GM08714 (cell line): ENCODE measurements around the gene PLPP3.
"Not testable (repeated sequence)": the region's sequence is repeated elsewhere in the genome, so short reads cannot be mapped to it uniquely, and the experiment has no call there.

Experiments used
- H3K4me3 ChIP-seq: fragments of 200-500 bp; sonication (Bioruptor generic); 2 replicates; pipeline ENCODE4 v1.5.1; 2014; ENCODE audit warnings: mild to moderate bottlenecking, low read length, inconsistent platforms
- ZNF274 ChIP-seq: IDR thresholded peaks from 2 replicates; pipeline ENCODE4 v1.6.1; 2012; ENCODE audit warnings: mild to moderate bottlenecking, low read depth, low read length

Gene PLPP3

DNA sequence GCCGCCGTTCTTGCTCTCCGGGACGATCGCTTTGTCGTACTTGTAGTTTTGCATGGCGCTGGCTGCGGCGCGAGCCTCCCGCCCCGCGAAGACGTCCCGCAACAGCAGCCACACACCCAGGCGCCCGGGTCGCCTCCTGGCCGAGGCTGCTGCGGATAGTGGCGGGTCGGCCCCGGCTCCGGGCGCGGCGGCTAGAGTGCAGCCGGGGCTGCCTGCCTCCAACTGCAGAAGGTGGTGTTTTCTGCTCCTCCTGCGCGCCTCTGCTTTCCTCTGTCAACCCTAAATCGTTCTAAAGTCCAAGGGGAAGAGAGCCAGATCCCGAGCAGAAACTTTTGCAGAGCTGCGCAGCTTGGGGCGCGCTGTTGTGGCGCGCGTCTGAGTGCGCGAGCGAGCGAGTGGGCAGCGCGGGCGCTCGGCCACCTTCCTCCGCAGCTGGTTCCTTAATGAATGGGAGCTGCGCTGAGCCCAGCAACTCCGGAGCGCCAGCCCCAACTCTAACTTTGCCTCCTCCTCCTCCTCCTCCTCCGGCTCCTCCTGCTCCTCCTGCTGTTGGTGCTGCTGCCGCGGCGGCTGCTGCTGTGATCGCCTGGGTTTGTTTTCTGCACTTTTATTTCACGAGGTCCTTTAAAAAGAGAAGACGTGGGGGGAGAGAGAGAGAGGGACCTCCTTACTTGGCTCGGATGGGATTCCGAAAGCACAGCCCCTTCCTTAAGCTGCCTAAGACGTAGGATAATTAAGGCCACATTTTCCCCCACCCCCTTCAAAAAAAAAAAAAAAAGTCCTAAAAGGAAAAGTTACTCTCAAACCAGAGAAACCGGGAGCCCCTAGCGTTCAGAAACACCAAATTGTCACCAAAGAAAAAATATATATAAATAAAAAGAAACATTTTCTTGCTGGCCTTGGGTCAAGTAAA lies at the start of gene PLPP3:
Gene PLPP3, minus strand, starts transcription at position 601 of the 913 bp plus-strand sequence. Its CDS starts 547 bp downstream, at position 54.
- TF ChIP-seq ZNF274, result no peak
- H3K4me3 ChIP-seq, result peak within 1 kb of the TSS; percentile 58

DNA sequence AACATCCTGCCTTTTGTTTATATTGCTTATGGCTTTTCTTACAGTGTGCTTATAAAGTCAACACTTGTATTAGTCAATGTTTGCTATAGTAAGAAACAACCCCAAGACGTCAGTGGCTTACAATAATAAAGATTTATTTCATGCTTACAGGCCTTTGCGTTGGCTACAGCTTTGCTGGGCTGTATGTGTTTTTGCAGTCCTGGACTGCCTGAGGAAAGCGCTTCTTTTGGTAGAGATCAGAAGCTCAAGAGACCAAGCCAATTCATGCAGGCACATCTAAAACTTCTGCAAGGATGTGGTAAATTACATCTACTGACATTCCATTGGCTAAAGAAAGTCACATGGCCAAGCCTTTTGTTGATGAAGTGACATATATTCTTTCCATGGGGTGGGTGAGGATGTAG lies 48.3 kb upstream of the PLPP3 start:
- H3K4me3 ChIP-seq, result no peak overlapping the region
- TF ChIP-seq ZNF274, result no peak

DNA sequence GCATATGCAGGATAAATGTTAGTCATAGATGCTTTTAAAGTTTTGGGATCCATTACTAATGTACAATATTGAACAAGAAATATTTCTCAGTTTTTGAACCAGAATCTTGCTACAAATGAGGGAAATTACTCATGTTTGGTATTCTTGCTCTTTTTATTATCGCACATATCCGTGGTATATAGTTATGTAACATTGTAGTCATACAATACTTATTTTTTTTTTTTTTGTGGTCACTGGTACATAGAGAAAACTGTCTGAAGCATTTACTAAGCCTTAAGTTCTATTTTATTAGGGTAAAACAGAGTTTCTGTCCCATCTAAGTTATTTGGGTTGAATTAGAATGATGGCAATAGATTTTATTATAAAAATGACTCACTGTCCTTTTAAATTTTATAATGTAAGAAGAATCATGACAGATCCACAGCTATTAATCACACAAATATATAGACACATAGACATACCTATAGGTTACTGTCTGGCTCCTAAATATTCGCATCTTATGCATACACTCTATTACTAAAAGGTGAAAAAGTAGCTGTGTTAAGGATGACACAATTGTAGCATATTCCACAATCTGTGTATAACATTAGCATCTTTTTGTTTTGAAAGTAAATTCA lies 47.8 kb upstream of the PLPP3 start:
- no peak overlapping the region for H3K4me3 ChIP-seq
- no peak for TF ChIP-seq ZNF274

DNA sequence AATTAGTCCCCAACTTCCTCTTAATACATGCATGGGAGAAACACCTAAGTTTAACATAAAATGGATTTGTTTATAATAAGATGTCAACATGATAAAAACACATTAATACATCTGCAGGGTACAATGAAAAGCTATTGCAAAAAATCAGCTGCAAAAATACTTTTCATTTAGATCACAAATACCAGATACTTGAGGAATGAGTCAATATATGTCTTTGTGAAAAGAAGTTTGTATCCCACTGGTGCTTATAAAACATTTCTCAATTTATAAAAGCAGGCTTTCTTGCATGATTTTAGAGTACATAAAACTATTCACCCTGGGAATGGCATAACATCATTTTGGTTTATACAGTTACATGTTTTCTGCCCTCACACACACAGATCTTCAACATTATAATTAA lies 47.2 kb upstream of the PLPP3 start:
- no peak overlapping the region for H3K4me3 ChIP-seq
- TF ChIP-seq ZNF274, result no peak

DNA sequence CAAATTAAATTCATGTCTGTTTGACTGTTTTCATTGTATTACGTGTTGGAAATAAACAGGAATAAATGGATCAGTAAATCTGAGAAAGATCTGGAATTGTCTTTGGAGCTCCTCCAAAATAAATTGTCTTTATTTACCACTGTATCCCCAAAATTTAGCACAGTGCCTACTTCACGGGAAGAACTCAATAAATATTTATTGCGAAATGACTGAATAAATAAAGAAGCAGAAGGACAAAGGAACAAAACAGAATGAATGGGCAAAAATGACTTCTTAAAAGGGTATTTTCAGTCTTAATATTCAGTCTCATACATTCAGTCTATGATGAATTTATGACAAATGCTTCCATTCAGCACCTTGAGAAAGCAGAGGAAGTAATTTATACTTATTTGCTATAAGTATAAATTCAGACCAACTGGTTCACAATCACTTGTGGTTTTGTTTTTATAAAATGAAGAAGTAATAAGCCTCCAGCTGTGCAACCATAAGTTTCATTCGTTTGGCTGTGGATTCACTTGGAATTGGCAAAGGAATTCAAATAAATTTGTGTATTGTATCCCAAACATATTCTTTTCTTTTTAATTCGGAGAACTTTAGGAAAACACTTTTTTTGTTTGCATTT lies 46.6 kb upstream of the PLPP3 start:
- no peak for TF ChIP-seq ZNF274

DNA sequence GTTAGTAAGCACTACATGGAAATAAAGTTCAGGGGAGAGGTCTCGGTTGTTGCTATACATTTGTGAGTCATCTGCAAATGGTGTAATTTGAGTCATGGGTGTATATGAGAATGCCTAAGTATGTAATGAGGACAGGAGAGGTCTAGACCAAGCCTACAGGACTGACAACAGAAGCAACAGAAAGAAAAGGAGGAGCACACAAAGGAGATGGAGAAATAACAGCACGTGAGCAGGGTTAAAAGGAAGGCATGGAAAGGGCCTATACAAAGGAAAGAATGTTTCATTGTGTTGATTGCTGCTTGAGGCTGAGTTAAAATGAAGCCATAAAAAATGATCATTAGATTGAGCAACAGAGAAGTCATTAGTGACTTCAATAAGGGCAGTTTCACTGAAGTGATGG lies 37.8 kb upstream of the PLPP3 start:
- no peak for TF ChIP-seq ZNF274
- H3K4me3 ChIP-seq, result no peak overlapping the region

More for the DNA sequence above, 46.6 kb upstream of the PLPP3 start:
- no peak overlapping the region for H3K4me3 ChIP-seq

DNA sequence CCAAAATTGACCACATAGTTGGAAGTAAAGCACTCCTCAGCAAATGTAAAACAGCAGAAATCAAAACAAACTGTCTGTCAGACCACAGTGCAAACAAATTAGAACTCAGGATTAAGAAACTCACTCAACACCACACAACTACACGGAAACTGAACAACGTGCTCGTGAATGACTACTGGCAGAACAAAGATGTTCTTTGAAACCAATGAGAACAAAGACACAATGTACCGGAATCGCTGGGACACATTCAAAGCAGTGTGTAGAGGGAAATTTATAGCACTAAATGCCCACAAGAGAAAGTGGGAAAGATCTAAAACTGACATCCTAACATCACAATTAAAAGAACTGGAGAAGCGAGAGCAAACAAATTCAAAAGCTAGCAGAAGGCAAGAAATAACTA lies 31.4 kb upstream of the PLPP3 start:
- H3K4me3 ChIP-seq, result not testable (repeated sequence)

DNA sequence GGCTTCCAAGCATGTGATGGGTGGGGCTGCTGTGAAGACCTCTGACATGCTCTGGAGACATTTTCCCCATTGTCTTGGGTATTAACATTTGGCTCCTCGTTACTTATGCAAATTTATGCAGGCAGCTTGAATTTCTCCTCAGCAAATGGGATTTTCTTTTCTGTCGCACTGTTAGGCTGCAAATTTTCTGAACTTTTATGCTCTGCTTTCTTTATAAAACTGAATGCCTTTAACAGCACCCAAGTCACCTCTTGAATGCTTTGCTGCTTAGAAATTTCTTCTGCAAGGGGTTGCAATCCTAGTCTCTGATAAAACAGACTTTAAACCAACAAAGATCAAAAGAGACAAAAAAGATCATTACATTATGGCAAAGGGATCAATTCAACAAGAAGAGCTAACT lies 30.7 kb upstream of the PLPP3 start:
- H3K4me3 ChIP-seq, result not testable (repeated sequence)

DNA sequence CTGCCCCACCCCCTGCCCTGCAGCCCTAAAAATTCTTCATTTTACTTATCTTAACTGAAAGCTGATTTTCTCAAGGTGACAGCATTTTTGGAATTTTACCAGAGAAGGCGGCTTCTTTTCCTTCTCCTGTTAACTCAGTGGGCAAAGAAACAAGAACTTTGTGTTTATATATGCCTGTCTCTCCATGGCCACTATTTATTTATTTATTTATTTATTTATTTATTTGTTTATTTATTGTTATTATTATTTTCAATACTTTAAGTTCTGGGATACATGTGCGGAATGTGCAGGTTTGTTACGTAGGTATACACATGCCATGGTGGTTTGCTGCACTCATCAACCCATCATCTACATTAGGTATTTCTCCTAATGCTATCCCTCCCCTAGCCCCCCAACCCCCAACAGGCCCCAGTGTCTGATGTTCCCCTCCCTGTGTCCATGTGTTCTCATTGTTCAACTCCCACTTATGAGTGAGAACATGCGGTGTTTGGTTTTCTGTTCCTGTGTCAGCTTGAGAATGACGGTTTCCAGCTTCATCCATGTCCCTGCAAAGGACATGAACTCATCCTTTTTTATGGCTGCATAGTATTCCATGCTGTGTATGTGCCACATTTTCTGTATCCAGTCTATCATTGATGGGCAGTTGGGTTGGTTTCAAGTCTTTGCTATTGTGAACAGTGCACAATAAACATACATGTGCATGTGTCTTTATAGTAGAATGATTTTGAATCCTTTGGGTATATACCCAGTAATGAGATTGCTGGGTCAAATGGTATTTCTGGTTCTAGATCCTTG lies 16.2 kb upstream of the PLPP3 start:
- not testable (repeated sequence) for H3K4me3 ChIP-seq

DNA sequence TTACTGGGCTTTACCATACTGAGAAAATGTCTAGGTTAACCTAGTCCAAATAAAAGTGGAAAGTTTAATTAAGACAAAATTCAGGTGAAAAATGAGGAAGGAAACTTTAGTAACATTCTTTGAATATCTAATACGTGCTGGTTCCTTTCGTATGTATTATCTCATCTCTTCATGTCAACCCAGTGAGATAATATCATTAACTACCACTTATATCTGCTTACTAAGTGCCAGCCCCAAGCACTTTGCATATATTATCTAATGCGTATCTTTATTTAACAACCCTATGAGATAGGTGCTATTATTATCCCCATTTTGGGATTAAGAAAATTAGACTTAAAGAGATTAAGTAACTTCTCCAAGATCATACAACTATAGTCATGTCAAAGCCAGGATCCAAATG lies 12.5 kb upstream of the PLPP3 start:
- TF ChIP-seq ZNF274, result no peak
- H3K4me3 ChIP-seq, result no peak overlapping the region

DNA sequence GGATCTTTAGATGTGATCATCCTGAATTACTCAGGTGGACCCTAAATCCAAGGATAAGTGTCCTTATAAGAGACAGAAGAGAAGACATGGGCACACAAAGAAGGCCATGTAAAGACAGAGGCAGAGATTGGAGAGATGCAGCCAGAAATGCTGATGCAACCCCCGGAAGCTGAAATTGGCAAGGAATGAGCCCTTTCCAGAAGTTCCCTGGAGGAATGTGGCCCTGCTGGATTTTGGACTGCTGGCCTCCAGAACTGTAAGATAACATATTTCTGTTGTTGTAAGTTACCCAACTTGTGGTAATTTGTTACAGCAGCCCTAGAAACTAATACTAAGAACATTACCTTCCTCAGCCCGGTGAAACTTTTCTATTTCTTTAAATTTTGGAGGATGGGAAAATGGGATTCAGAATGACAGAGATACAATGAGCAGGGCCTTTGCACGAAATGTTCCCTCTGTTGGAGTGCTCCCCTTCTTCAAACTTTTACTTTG lies 11.2 kb upstream of the PLPP3 start:
- H3K4me3 ChIP-seq, result no peak overlapping the region
- no peak for TF ChIP-seq ZNF274

DNA sequence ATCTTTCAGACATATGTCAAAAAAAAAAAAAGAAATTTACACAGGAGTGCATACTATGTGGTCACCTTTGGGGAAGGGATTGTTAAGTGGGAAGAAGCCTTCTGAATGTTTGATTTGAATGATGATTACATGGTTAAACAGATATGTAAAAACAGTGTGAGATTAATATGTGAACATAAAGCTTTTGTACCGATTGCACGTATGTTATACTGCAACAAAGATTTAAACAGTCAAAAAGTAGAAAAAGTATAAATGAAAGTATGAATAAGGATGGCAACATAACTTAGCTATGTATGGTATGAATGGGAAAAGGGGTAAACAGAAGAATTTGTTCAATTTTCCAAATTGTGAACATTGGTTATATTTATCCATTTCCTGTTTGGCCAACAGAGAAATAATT lies 10.0 kb upstream of the PLPP3 start:
- no peak overlapping the region for H3K4me3 ChIP-seq
- no peak for TF ChIP-seq ZNF274

DNA sequence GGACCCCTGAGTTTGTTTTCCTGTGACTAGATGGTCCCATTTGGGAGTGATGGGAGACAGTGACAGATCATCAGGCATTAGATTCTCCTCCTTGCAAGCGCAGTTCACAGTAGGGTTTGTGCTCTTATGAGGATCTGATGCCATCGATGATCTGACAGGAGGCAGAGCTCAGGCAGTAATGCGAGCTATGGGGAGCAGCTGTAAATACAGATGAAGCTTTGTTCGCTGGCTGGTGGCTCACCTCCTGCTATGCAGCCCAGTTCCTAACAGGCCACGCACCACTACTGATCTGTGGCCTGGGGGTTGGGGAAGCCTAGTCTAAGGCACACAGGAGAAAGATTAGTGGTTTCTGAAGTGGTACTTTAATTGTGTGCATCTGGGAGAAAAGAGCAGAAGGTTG lies 7.1 kb upstream of the PLPP3 start:
- H3K4me3 ChIP-seq, result no peak overlapping the region

DNA sequence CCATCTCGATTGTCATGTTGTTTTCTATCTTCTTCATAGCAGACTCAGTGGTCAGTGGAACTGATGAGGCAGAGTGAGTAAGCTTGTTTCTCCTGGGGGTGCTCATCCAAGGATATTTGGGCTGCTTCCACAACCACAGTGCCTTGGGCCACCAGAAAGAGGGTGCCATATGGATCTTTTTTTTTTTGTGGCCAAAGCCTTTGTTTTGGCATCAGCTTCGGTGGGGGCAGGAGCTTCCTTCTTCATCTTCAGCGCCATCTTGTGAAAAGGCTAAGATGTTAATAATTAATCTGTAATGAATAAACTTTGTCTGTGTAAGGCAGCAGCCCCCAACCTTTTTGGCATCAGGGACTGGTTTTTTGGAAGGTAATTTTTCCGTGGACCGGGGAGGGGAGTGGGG lies 6.6 kb upstream of the PLPP3 start:
- TF ChIP-seq ZNF274, result no peak

More for the DNA sequence above, 7.1 kb upstream of the PLPP3 start:
- TF ChIP-seq ZNF274, result no peak

DNA sequence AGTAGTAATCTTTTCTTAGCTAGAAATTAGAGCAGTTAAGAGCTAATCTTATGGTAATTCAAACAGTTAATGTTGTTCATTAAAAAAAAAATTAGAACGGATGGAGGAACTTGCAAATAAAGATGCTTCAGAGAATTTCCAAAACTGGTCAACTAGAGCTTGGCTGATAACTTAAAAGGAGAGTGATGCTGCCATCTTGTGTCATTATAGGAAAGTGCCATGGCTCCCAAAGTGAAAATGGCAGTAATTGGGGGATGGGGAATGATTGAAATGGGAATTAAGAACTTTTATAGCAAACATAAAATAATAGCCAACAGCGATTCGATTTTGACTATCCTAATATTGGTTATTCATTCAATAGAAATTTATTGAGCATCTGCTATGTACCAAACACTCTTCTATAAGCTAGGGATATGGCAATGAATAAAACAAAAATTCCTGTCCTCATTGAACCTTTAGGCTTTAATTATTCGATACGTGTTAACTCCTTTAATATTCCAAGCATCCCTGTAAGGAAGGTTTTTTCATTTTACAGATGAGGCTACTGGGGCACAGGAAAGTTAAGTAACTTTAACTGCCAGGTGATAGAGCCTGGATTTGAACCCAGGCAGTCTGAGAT lies 5.7 kb upstream of the PLPP3 start:
- no peak for TF ChIP-seq ZNF274

More for the DNA sequence above, 6.6 kb upstream of the PLPP3 start:
- no peak overlapping the region for H3K4me3 ChIP-seq

More for the DNA sequence above, 5.7 kb upstream of the PLPP3 start:
- H3K4me3 ChIP-seq, result no peak overlapping the region
